GM12874 (cell line): ENCODE measurements around the gene PDE6A.

Source experiments
- CTCF ChIP-seq: IDR thresholded peaks from 2 replicates; pipeline ENCODE4 v1.5.1; 2011; ENCODE audit warnings: low read depth, mild to moderate bottlenecking, control low read depth, low read length, moderate library complexity; ENCODE audit not compliant: insufficient read depth

The PDE6A gene

DNA sequence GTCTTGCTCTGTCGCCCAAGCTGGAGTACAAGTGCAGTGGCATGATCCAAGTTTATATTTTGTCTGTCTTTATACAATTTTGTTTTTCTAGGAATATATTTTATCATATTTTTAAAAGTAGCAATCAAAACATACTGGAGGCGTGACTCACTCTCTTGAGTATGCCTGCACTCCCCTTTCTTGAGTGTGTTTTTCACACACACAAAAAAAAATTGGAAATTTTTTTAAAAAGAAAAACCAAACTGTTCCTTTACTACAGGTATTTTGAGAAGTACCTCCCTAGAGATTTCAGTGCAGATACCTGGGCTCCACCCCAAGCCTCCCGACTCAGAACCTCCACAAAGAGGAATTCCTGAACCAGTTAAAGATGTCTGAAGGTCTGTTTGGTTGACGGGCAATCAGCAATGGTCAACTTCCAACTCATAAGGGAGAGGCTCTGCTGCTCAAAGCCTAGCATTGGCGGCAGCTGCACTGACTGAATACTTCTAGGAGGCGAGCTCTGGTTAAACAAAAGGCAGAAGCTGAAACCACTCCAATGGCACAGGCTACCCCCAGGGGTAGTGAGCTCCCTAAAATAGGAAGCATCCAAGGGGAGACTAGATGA, 27.4 kb downstream of the PDE6A start:
- no peak for TF ChIP-seq CTCF

GRCh38 chr5:149916334-149917072, 28.1 kb downstream of the PDE6A start:
- TF ChIP-seq CTCF, result no peak

DNA sequence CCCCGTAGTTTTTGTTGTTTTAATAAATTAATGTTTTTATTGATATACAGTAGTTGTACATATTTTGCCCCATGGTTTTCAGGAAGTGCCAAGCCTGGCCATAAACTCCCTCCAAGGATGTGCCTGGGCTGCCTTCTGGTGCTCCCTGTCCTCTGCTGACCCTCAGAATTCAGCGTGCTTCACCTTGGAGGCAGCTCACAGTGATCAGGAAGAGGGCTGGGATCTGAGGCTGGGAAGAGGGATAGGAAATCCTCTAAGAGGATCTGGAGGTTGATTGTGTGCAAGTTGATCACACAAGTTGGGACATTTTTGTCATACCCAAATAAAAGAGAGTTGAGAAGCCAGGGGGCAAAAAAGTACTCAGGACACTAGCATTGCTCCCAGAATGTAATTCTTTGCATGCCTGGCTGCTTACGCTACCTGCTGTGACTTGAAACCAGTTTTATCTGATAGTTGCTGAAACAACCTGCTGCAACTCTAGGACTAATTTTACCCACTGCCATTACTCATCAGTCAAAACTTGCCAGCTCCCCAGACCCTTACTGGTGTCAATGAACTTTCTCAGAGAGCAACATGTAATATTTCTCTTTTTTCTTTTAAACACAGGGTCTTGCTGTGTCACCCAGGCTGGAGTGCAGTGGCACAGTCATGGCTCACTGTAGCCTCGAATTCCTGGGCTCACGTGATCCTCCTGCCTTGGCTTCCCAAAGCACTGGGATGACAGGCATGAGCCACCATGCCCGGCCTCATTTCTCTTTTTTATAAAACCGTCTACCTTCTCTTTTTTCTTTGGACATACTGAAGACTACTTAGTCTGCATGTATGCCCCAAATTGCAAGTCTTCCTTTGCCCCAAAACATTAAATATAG, 29.0 kb downstream of the PDE6A start:
- TF ChIP-seq CTCF, result no peak

DNA sequence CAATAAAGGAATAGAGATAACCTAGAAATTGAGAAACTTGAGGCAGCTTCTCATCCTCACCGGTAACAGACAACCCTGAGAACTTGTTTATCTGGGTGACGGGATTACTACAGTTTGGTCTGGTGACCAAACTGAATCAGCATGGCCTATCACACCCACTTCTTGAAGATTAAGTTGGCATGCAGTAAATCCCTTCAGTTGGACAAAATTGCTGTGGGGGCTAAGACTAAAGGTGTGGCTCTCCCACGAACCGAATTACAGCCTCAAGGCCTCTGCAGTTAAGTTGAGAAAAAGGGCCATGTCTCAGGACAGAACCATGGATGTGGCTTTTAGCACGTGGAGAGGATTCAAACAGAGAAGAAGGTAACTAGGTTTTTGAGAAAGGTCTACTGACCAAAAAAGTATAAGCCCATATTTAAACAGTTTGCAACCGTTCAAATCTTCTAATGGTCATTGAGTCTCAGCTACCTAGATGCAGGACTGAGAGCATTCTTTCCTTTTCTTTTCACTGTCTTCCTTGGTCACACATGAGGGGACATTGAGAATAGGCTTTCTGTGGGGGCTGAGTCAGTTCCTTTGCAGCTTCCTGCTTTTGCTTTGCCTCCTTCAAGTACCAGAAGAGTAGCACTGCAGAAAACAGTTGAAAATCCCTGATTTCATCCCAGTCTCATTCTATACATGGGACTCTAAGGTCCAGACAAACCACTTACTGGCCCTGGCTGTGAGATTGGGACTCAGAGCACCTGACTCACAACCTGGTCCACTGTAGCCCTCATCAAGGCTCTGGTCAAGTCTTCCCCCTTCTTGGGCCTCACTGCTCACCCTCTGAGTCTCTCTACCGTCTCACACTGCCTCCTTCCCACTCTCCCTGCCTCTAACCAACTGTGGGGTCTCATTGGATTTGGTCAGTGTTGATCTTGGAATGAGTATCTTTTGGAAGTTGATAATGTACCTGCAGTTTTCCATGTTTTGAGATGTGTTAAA, 30.9 kb downstream of the PDE6A start:
- TF ChIP-seq CTCF, result no peak

GRCh38 chr5:149912226-149912871, 32.2 kb downstream of the PDE6A start:
- no peak for TF ChIP-seq CTCF

DNA sequence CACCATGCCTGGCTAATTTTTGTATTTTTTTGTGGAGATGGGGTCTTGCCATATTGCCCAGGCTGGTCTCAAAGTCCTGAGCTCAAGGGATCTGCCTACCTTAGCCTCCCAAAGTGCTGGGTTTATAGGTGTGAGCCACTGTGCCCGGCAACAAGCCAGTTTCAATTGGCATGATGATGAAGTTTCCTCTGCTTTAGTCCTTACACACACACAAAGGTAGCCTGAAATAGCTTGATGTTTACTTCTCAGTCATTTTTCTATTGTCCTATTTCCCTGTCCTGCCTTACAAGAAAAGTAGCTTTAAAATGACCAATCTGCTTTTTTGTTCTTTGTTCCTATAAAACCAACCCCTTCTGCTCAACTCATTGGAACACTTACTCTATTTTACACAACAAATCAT, 33.6 kb downstream of the PDE6A start:
- TF ChIP-seq CTCF, result no peak
